Glutamatergic neuron (in vitro differentiated cells): ENCODE results near the gene KRTAP10-10. TPM values are rescaled to one million over a fixed set of nuclear protein-coding genes. Genes with fewer than 3 reads are reported as not detected.
"Not testable (repeated sequence)": the region's sequence is repeated elsewhere in the genome, so short reads cannot be mapped to it uniquely, and the experiment has no call there.

ENCODE experiments used
- DNase-seq: peaks from one replicate; pipeline ENCODE4 v3.0.0; 2022
- H3K27ac Mint-ChIP-seq: one replicate; pipeline ENCODE4 v1.8.0; 2020; ENCODE audit warnings: mild to moderate bottlenecking, mixed read lengths, inconsistent platforms; ENCODE audit not compliant: unreplicated experiment
- H3K27me3 Mint-ChIP-seq: one replicate; pipeline ENCODE4 v1.8.0; 2020; ENCODE audit warnings: mild to moderate bottlenecking, moderate library complexity, mixed read lengths, inconsistent platforms; ENCODE audit not compliant: unreplicated experiment
- H3K36me3 Mint-ChIP-seq: one replicate; pipeline ENCODE4 v1.8.0; 2020; ENCODE audit warnings: mild to moderate bottlenecking, mixed read lengths, inconsistent platforms; ENCODE audit not compliant: unreplicated experiment
- H3K4me1 Mint-ChIP-seq: one replicate; pipeline ENCODE4 v1.8.0; 2020; ENCODE audit warnings: mild to moderate bottlenecking, low read depth, mixed read lengths, inconsistent platforms; ENCODE audit not compliant: unreplicated experiment
- H3K4me3 Mint-ChIP-seq: one replicate; pipeline ENCODE4 v1.8.0; 2020; ENCODE audit warnings: mild to moderate bottlenecking, mixed read lengths, inconsistent platforms; ENCODE audit not compliant: unreplicated experiment
- H3K9me3 Mint-ChIP-seq: one replicate; pipeline ENCODE4 v1.8.0; 2020; ENCODE audit warnings: mild to moderate bottlenecking, moderate library complexity, mixed read lengths, inconsistent platforms; ENCODE audit not compliant: unreplicated experiment
- CTCF ChIP-seq: fragments of 200-600 bp; sonication (generic); IDR thresholded peaks from one replicate; pipeline ENCODE4 v1.5.0; 2021; ENCODE audit not compliant: partially characterized antibody, unreplicated experiment
- total RNA-seq: library from RNA; stranded (reverse); fragmentation: NEBNext Ultra II Directional; extraction: Animal tissue kit (Norgen Biotek cat#: 25700); gene quantifications from one replicate; pipeline ENCODE4 v1.2.1, GENCODE V29; 2021; ENCODE audit not compliant: unreplicated experiment

The KRTAP10-10 gene
- total RNA-seq, 1 donor from 2014 or later: not detected

- no peak overlapping the region for H3K4me3 Mint-ChIP-seq
- peaks cover 12% of the 10 kb centered on the region for H3K9me3 Mint-ChIP-seq
- peaks cover 10% of the 10 kb centered on the region for H3K4me1 Mint-ChIP-seq
- H3K36me3 Mint-ChIP-seq: peaks cover 6% of the 10 kb centered on the region
- H3K27me3 Mint-ChIP-seq: peaks cover 3% of the 10 kb centered on the region
- H3K27ac Mint-ChIP-seq: no peak overlapping the region
- no peak for TF ChIP-seq CTCF
- DNase-seq: no peak
Observed at GRCh38 chr21:44596068-44596725, 41.0 kb upstream of the KRTAP10-10 start.

- H3K9me3 Mint-ChIP-seq: peaks cover 12% of the 10 kb centered on the region
- peaks cover 4% of the 10 kb centered on the region for H3K27me3 Mint-ChIP-seq
- peaks cover 6% of the 10 kb centered on the region for H3K36me3 Mint-ChIP-seq
- peaks cover 10% of the 10 kb centered on the region for H3K4me1 Mint-ChIP-seq
- H3K27ac Mint-ChIP-seq: peak overlapping the region; percentile 53
- H3K4me3 Mint-ChIP-seq: no peak overlapping the region
- TF ChIP-seq CTCF: no peak
- DNase-seq: no peak
Observed at GRCh38 chr21:44598061-44598460, 39.1 kb upstream of the KRTAP10-10 start.

GRCh38 chr21:44599264-44600029 lies 37.7 kb upstream of the KRTAP10-10 start:
- no peak overlapping the region for H3K4me3 Mint-ChIP-seq
- H3K27me3 Mint-ChIP-seq: peaks cover 2% of the 10 kb centered on the region
- peaks cover 3% of the 10 kb centered on the region for H3K4me1 Mint-ChIP-seq
- peaks cover 9% of the 10 kb centered on the region for H3K9me3 Mint-ChIP-seq
- H3K27ac Mint-ChIP-seq: peak overlapping the region; percentile 33
- no peak for TF ChIP-seq CTCF
- DNase-seq: no peak
- H3K36me3 Mint-ChIP-seq: peaks cover 6% of the 10 kb centered on the region

- H3K27ac Mint-ChIP-seq: peak within 1 kb of the TSS; percentile 33
- H3K27me3 Mint-ChIP-seq, H3K4me3 Mint-ChIP-seq, H3K9me3 Mint-ChIP-seq, H3K36me3 Mint-ChIP-seq, DNase-seq, H3K4me1 Mint-ChIP-seq: not testable (repeated sequence)
Observed at GRCh38 chr21:44600118-44600978, 36.8 kb upstream of the KRTAP10-10 start, which contains the start of gene KRTAP10-7. TSS of gene KRTAP10-7 (plus strand) at chr21:44600597. CDS start at chr21:44600622, 25 bp downstream.

GRCh38 chr21:44601091-44601490 lies 36.1 kb upstream of the KRTAP10-10 start:
- H3K9me3 Mint-ChIP-seq, H3K36me3 Mint-ChIP-seq, DNase-seq, H3K4me1 Mint-ChIP-seq, H3K4me3 Mint-ChIP-seq, H3K27me3 Mint-ChIP-seq, H3K27ac Mint-ChIP-seq: not testable (repeated sequence)
